ENCODE data around the gene CTDSP2.

CTDSP2 gene

GRCh38 chr12:57874166-57875108, 27.9 kb upstream of the CTDSP2 start:
- H3K27ac ChIP-seq = no peak overlapping the region
- H3K9me3 ChIP-seq (ENCODE audit: severe bottlenecking) = peaks cover 4% of the 10 kb centered on the region
- no peaks in the 10 kb centered on the region for H3K27me3 ChIP-seq (ENCODE audit: insufficient read depth, low read depth, severe bottlenecking)
- no peak overlapping the region for H3K4me3 ChIP-seq (ENCODE audit: low read depth, low read length)
- no peak for TF ChIP-seq CTCF (IDR thresholded peaks at IDR 0.05; ENCODE audit: low read depth, low read length)
- DNase-seq = no peak
- no peaks in the 10 kb centered on the region for H3K36me3 ChIP-seq

- TF ChIP-seq CTCF (IDR thresholded peaks at IDR 0.05; ENCODE audit: low read depth, low read length) = no peak
- H3K4me3 ChIP-seq (ENCODE audit: low read depth, low read length) = no peak overlapping the region
- H3K9me3 ChIP-seq (ENCODE audit: severe bottlenecking) = peaks cover 4% of the 10 kb centered on the region
- H3K36me3 ChIP-seq = no peaks in the 10 kb centered on the region
- H3K27me3 ChIP-seq (ENCODE audit: insufficient read depth, low read depth, severe bottlenecking) = no peaks in the 10 kb centered on the region
- DNase-seq = no peak
- no peak overlapping the region for H3K27ac ChIP-seq
These were observed 25.8 kb upstream of the CTDSP2 start for GRCh38 chr12:57872362-57872761.

DNA sequence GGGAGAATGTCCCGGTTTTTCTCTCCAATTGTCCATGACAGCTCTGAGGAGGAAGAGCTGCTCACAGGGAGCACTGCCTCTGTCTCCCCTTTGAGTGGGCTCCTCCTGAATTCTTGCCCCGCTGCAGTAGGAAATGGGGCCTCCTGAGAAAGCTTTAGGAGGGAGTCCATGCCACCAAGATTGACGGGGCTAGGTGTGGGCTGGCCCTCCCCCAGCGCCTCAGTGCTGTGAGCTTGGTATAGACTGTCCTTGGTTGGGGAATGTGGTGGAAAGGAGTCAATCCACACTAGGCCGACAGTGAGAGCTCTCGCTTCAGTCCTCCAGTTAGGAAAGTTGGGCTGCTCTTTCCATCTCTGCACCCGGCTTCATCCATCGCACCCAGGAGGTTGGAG, 23.4 kb upstream of the CTDSP2 start:
- Histone ChIP-seq H3K27me3 (ENCODE audit: insufficient read depth, low read depth, severe bottlenecking) (no peaks in the 10 kb centered on the region), H3K36me3 (no peaks in the 10 kb centered on the region)

GRCh38 chr12:57869298-57869926, 22.9 kb upstream of the CTDSP2 start:
- H3K27ac ChIP-seq = no peak overlapping the region

More for the DNA sequence above, 23.4 kb upstream of the CTDSP2 start:
- H3K9me3 ChIP-seq (ENCODE audit: severe bottlenecking) = peaks cover 4% of the 10 kb centered on the region
- no peak for TF ChIP-seq CTCF (IDR thresholded peaks at IDR 0.05; ENCODE audit: low read depth, low read length)
- H3K27ac ChIP-seq = no peak overlapping the region
- H3K4me3 ChIP-seq (ENCODE audit: low read depth, low read length) = no peak overlapping the region
- DNase-seq = no peak

DNA sequence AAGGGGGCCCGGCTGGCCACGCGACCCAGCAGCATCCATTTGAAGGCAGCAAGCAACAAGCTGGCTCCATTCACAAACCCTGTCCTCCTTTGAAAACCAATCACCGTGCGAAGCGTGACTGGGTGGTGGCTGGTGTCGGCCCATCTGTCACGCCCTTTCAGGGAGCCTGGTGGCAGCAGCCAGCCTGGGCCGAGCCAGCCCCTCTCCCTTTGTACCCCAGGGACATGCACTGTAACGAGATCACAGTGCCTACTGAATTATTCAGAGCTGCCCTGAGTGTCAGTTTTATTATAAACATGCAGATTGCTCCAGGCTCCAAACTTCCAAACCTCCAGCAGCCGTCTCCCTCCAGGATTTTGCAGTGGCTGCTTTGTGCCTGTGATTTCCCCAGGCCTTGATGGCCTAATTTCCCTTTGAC, 22.3 kb upstream of the CTDSP2 start:
- no peak for TF ChIP-seq CTCF (IDR thresholded peaks at IDR 0.05; ENCODE audit: low read depth, low read length)
- Histone ChIP-seq H3K27ac (no peak overlapping the region), H3K36me3 (no peaks in the 10 kb centered on the region), H3K27me3 (ENCODE audit: insufficient read depth, low read depth, severe bottlenecking) (no peaks in the 10 kb centered on the region), H3K9me3 (ENCODE audit: severe bottlenecking) (peaks cover 4% of the 10 kb centered on the region), H3K4me3 (ENCODE audit: low read depth, low read length) (no peak overlapping the region)
- peak; percentile 62 for DNase-seq

More at GRCh38 chr12:57869298-57869926, 22.9 kb upstream of the CTDSP2 start:
- no peak overlapping the region for H3K4me3 ChIP-seq (ENCODE audit: low read depth, low read length)
- peaks cover 4% of the 10 kb centered on the region for H3K9me3 ChIP-seq (ENCODE audit: severe bottlenecking)
- H3K27me3 ChIP-seq (ENCODE audit: insufficient read depth, low read depth, severe bottlenecking) = no peaks in the 10 kb centered on the region
- H3K36me3 ChIP-seq = no peaks in the 10 kb centered on the region
- no peak for TF ChIP-seq CTCF (IDR thresholded peaks at IDR 0.05; ENCODE audit: low read depth, low read length)
- DNase-seq = no peak
